T-helper 2 cell treated with Interferon-gamma antibody and Interleukin-4, amounts not matched to agents 5 μg/mL and 100 μg/mL, for 36 hours (primary cell): ENCODE data around the gene CCDC30.

Source experiments
- DNase-seq: peaks from one replicate; pipeline ENCODE4 v3.0.0; 2021; ENCODE audit warnings: low spot score
- H3K27ac Mint-ChIP-seq: one replicate; pipeline ENCODE4 v1.8.0; 2021; ENCODE audit warnings: mild to moderate bottlenecking, mixed read lengths
- H3K27me3 Mint-ChIP-seq: one replicate; pipeline ENCODE4 v1.8.0; 2021; ENCODE audit warnings: low read depth, mixed read lengths
- H3K36me3 Mint-ChIP-seq: one replicate; pipeline ENCODE4 v1.8.0; 2021; ENCODE audit warnings: low read depth, mixed read lengths
- H3K4me1 Mint-ChIP-seq: one replicate; pipeline ENCODE4 v1.8.0; 2021; ENCODE audit warnings: low read depth, mixed read lengths
- H3K4me3 Mint-ChIP-seq: one replicate; pipeline ENCODE4 v1.8.0; 2022; ENCODE audit warnings: mild to moderate bottlenecking, moderate library complexity, mixed read lengths
- H3K9me3 Mint-ChIP-seq: one replicate; pipeline ENCODE4 v1.8.0; 2021; ENCODE audit warnings: mixed read lengths

The CCDC30 gene

DNA sequence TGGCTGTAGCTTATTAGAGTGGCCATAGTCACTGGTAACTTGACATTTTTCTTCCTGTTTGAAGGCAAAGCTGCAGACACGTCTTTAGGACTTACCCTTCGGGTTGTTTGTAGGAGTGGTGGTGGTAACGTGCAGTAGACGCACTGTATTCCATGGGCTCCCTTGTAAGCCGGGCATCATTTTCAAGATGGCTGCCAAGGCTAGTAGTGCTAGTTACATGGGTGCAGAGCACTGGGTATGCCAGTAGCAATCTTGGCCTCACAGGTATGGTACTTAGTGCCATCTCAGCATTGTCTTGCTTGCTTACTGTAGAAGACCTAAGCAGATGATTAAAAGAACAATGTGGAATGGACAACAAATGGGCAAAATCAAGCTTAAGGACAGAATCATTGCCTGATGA, 221.1 kb downstream of the CCDC30 start:
- Mint-ChIP-seq H3K36me3 (peaks cover 52% of the 10 kb centered on the region), H3K4me3 (peak overlapping the region; percentile 97), H3K27ac (peak overlapping the region; percentile 93), H3K27me3 (no peaks in the 10 kb centered on the region), H3K4me1 (peaks cover 59% of the 10 kb centered on the region), H3K9me3 (no peaks in the 10 kb centered on the region)
- DNase-seq = no peak

DNA sequence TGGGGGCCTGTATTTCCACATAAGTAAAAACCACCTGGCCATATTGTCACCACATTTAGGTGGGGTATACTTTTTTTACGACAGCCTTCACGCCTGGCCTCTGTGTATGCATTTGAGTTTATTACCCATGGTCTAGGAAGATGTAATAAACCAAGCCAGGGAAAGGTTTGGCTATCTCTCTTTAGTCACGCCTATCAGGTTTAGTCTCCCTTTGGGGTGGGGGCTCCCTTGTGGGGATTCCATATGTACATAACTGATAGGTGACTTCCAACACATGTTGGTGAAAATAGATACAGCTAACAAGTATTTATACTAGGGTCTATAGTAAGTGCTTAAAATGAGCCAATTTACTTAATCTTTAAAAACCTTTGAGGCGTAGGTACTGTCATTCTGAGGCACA, 223.3 kb downstream of the CCDC30 start:
- Mint-ChIP-seq H3K27ac (no peak overlapping the region), H3K36me3 (peaks cover 54% of the 10 kb centered on the region), H3K27me3 (no peaks in the 10 kb centered on the region), H3K9me3 (no peaks in the 10 kb centered on the region), H3K4me3 (peak overlapping the region; percentile 48), H3K4me1 (peaks cover 64% of the 10 kb centered on the region)
- DNase-seq = no peak

GRCh38 chr1:42689912-42690311, 226.8 kb downstream of the CCDC30 start:
- H3K27ac Mint-ChIP-seq = no peak overlapping the region
- H3K4me3 Mint-ChIP-seq = no peak overlapping the region
- DNase-seq = no peak
- no peaks in the 10 kb centered on the region for H3K9me3 Mint-ChIP-seq
- no peaks in the 10 kb centered on the region for H3K27me3 Mint-ChIP-seq
- peaks cover 52% of the 10 kb centered on the region for H3K36me3 Mint-ChIP-seq
- peaks cover 66% of the 10 kb centered on the region for H3K4me1 Mint-ChIP-seq

DNA sequence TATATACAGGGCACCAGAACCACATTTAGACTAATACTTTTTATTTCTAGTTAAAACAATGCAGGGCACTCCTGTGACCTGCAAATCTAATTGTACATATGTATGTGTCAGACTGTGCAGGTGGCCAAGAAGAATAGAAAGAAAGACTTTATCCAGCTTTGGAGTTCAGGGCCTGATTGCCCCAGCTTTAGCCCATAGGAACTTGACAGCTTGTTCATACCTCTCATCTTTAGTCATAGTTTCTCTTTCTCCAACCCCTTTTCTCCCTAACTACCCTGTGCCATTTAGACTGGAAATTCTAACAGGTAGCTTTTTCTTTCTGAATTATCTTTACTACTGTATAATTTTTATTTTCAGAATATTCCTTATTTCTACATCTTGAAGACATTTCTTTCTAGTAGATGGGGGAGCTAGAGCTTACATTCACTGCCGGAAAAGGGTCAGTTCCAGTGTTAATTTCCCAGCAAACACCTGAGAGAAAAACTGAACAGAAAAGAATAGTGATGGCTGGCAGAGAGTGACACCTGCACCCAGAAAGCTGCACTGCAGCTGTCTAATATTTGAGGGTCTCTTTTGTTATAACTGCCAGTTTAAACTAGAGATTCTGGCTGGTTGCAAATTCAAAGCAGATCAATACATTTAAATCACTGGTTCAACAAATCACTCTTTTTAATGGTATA, 227.5 kb downstream of the CCDC30 start:
- Mint-ChIP-seq H3K4me3 (no peak overlapping the region), H3K27ac (no peak overlapping the region)
- DNase-seq = no peak

GRCh38 chr1:42691157-42691498, 228.0 kb downstream of the CCDC30 start:
- no peak for DNase-seq
- H3K27me3 Mint-ChIP-seq = no peaks in the 10 kb centered on the region
- no peak overlapping the region for H3K27ac Mint-ChIP-seq
- peaks cover 55% of the 10 kb centered on the region for H3K36me3 Mint-ChIP-seq
- peaks cover 61% of the 10 kb centered on the region for H3K4me1 Mint-ChIP-seq
- H3K4me3 Mint-ChIP-seq = no peak overlapping the region
- H3K9me3 Mint-ChIP-seq = no peaks in the 10 kb centered on the region

More for the DNA sequence above, 227.5 kb downstream of the CCDC30 start:
- H3K4me1 Mint-ChIP-seq = peaks cover 63% of the 10 kb centered on the region
- peaks cover 52% of the 10 kb centered on the region for H3K36me3 Mint-ChIP-seq
- no peaks in the 10 kb centered on the region for H3K27me3 Mint-ChIP-seq
- no peaks in the 10 kb centered on the region for H3K9me3 Mint-ChIP-seq

GRCh38 chr1:42692461-42692860, 229.4 kb downstream of the CCDC30 start:
- no peak for DNase-seq
- no peaks in the 10 kb centered on the region for H3K27me3 Mint-ChIP-seq
- H3K4me1 Mint-ChIP-seq = peaks cover 54% of the 10 kb centered on the region
- peaks cover 57% of the 10 kb centered on the region for H3K36me3 Mint-ChIP-seq
- no peak overlapping the region for H3K27ac Mint-ChIP-seq
- H3K9me3 Mint-ChIP-seq = no peaks in the 10 kb centered on the region
- H3K4me3 Mint-ChIP-seq = no peak overlapping the region

DNA sequence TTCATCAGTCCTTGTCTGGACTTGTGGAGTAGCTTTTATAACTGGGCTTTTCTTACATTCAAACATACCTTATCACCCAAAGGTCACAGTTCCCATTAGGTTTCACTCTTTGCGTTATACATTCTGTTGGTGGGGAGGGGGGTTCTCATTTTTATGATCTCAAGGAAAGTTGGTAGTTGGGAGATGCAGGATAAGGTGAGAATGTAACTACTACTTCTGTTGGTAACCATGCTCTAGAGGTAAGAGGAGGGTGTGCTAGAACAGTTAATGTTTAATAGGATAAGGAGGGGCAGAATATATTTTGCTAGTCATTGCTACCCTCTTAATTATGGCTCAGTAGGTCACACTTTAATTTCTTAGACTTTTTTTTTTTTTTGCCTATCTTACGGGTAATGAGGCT, 229.8 kb downstream of the CCDC30 start:
- no peaks in the 10 kb centered on the region for H3K9me3 Mint-ChIP-seq
- H3K36me3 Mint-ChIP-seq = peaks cover 55% of the 10 kb centered on the region
- no peak for DNase-seq
- H3K27me3 Mint-ChIP-seq = no peaks in the 10 kb centered on the region
- no peak overlapping the region for H3K4me3 Mint-ChIP-seq
- no peak overlapping the region for H3K27ac Mint-ChIP-seq
- peaks cover 49% of the 10 kb centered on the region for H3K4me1 Mint-ChIP-seq

DNA sequence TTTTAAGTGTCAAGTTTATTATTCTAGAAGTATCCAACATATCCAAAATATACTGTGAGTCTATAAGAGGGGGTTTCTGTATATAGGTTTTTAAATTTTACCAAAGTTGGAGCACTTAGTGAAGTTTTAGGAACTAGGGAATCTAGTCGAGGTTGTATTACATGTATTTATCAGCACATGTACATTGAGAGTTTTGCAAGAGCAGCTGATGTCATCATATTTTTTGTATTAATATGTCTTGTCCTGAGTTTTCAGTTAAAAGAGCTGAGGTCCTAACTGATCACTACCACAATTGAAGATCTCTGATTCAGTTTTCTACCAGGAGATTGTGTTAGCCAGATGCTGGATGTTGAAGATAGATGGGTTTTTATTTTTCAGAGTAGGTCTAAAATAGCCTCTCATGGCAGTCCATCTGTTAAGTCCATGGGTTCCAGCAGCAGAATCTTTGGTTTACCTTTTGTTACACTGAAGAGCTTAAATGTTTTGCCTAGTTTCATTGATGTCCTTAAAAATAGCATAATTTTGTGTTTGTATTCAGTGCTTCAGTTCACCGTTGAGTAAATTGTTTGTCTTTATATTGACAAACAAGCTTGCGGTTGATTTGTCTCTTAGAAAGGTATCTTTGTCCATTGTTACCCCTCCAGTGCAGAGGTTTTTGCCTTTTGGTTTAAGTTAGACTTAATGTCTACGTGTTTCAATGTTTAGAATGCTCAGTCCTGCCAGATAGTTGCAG, 235.2 kb downstream of the CCDC30 start:
- no peaks in the 10 kb centered on the region for H3K9me3 Mint-ChIP-seq
- no peak overlapping the region for H3K27ac Mint-ChIP-seq
- DNase-seq = no peak
- H3K4me1 Mint-ChIP-seq = peaks cover 12% of the 10 kb centered on the region
- H3K4me3 Mint-ChIP-seq = no peak overlapping the region
- H3K27me3 Mint-ChIP-seq = no peaks in the 10 kb centered on the region
- peaks cover 85% of the 10 kb centered on the region for H3K36me3 Mint-ChIP-seq

- DNase-seq = no peak
- H3K4me1 Mint-ChIP-seq = peaks cover 3% of the 10 kb centered on the region
- no peak overlapping the region for H3K27ac Mint-ChIP-seq
- H3K9me3 Mint-ChIP-seq = no peaks in the 10 kb centered on the region
- peaks cover 91% of the 10 kb centered on the region for H3K36me3 Mint-ChIP-seq
- H3K4me3 Mint-ChIP-seq = no peak overlapping the region
- no peaks in the 10 kb centered on the region for H3K27me3 Mint-ChIP-seq
Measured at GRCh38 chr1:42700006-42700405, 236.9 kb downstream of the CCDC30 start.

- DNase-seq = no peak
- H3K4me1 Mint-ChIP-seq = no peaks in the 10 kb centered on the region
- H3K9me3 Mint-ChIP-seq = no peaks in the 10 kb centered on the region
- H3K36me3 Mint-ChIP-seq = peaks cover 83% of the 10 kb centered on the region
- H3K27me3 Mint-ChIP-seq = no peaks in the 10 kb centered on the region
- H3K4me3 Mint-ChIP-seq = no peak overlapping the region
- no peak overlapping the region for H3K27ac Mint-ChIP-seq
Measured at GRCh38 chr1:42703888-42704464, 240.9 kb downstream of the CCDC30 start.
